ENCODE results near the gene FKBP3.

The FKBP3 gene

DNA sequence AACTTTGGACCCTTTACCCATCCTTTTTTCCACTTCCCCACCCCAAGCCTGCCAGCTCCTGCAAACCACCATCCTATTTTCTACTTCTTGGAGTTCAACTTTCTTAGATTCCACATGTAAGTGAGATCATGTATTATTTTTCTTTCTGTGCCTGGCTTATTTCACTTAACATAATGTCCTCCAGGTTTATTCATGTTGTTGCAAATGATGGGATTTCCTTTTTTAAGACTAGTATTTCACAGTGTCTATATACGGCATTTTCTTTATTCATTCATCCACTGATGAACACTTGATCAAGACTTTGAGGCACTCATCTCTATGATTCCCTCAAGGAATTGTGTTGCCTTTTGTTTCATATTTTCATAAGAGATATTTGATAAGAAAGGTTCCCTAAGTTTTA is 56.0 kb downstream of the FKBP3 start:
- no peak overlapping the region for H3K4me3 ChIP-seq (ENCODE audit: low read depth, low read length)
- TF ChIP-seq CTCF (IDR thresholded peaks at IDR 0.05; ENCODE audit: low read depth, low read length): no peak

DNA sequence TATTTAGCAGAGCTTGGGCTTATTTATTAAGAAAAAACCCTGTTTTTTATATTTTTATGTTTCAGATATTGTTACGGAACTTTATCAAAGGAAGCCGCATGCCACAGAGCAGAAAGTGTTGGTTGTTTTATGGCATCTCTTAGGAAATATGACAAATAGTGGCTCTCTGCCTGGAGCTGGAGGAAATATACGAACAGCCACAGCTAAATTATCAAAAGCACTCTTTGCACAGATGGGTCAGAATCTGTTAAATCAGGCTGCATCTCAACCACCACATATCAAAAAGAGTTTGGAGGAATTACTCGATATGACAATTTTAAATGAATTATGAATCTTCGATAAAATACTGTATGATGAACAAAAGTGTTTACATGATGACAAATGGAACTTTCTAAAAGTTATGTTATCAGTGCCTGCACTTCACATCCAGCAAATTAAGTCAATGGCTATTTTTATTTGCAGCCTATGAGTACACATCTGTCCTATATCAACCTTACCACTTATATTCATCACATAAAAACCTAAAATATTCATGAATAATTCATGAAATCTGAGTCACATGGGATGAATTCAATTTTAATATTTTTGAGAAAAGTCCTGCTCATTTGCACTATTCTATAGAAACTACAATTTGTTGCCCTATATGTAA is 60.9 kb downstream of the FKBP3 start:
- no peak for TF ChIP-seq CTCF (IDR thresholded peaks at IDR 0.05; ENCODE audit: low read depth, low read length)
- H3K4me3 ChIP-seq (ENCODE audit: low read depth, low read length): no peak overlapping the region

DNA sequence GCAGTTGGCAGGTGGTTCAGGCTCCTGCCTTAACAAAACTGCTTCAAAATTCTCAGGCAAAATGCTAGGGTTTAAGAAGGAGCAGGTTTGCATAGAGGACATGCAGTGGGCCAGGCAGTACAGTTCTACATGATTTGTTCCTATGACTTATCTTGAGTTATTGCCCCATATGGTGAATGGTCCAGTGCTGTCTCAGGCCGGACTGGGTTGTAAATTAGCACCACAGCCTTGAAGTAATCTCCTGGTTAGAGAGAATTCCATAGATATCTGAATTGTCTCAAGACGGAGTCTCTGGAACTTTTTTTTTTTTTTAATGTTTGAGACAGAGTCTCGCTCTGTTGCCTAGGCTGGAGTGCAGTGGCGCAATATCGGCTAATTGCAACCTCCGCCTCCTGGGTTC is 62.2 kb downstream of the FKBP3 start:
- no peak overlapping the region for H3K4me3 ChIP-seq (ENCODE audit: low read depth, low read length)
- TF ChIP-seq CTCF (IDR thresholded peaks at IDR 0.05; ENCODE audit: low read depth, low read length): no peak

GRCh38 chr14:45070215-45070614 is 64.1 kb downstream of the FKBP3 start:
- no peak overlapping the region for H3K4me3 ChIP-seq (ENCODE audit: low read depth, low read length)
- no peak for TF ChIP-seq CTCF (IDR thresholded peaks at IDR 0.05; ENCODE audit: low read depth, low read length)

DNA sequence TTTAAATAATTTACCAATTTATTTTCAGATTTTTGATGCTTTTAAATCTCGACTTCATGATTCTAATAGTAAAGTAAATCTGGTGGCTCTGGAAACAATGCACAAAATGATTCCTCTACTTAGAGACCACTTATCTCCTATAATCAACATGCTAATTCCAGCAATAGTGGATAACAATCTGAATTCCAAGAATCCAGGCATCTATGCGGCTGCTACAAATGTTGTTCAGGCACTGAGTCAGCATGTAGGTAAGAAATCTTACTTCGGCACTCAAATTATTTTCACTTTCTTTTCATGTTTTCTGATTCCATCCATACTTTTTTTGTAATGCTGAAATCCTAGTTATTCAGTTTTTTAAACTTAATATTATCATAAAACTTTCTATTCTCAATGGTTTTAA is 65.9 kb downstream of the FKBP3 start:
- H3K4me3 ChIP-seq (ENCODE audit: low read depth, low read length): no peak overlapping the region
- no peak for TF ChIP-seq CTCF (IDR thresholded peaks at IDR 0.05; ENCODE audit: low read depth, low read length)

DNA sequence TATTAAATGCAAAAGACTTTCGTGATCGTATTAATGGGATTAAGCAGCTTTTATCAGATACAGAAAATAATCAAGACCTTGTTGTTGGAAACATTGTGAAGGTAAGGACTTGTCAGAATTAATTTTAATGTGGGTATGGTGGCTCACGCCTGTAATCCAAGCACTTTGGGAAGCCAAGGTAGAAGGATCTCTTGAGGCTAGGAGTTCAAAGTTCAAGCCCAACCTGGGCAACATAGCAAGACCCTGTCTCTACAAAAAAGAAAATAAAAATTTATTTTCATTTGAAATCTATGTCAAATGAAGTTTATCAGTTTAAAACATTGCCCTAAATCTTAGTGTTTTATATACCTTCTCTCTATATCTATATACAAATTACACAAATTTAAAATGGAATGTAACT is 67.6 kb downstream of the FKBP3 start:
- no peak for TF ChIP-seq CTCF (IDR thresholded peaks at IDR 0.05; ENCODE audit: low read depth, low read length)

DNA sequence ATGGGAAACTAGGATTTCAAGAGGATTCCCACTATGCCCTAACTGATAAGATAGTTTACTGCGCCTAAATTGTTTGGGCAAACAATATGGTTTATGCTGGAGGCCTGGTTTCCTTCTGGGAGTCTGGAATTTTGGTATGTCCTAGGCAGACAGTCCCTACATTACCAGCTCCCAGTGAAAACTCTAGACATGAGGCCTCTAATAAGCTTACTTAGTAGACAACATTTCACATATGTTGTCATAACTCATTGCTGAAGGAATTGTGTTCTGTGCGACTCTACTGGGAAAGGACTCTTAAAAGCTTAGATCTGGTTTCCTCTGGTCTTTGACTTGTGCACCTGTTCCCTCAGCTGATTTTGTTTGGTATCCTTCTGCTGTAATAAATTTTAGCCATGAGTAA is 68.3 kb downstream of the FKBP3 start:
- no peak for TF ChIP-seq CTCF (IDR thresholded peaks at IDR 0.05; ENCODE audit: low read depth, low read length)
- no peak overlapping the region for H3K4me3 ChIP-seq (ENCODE audit: low read depth, low read length)

More for the DNA sequence above, 67.6 kb downstream of the FKBP3 start:
- no peak overlapping the region for H3K4me3 ChIP-seq (ENCODE audit: low read depth, low read length)
